ENCODE data around the gene LMF2. TPM values are rescaled to one million over a fixed set of nuclear protein-coding genes. Genes with fewer than 3 reads are reported as not detected.

Gene LMF2
- total and polyA plus RNA-seq, 2 of the 4 experiments (the other 2 are of a cell fraction), result 16.8 to 82.6 TPM

DNA sequence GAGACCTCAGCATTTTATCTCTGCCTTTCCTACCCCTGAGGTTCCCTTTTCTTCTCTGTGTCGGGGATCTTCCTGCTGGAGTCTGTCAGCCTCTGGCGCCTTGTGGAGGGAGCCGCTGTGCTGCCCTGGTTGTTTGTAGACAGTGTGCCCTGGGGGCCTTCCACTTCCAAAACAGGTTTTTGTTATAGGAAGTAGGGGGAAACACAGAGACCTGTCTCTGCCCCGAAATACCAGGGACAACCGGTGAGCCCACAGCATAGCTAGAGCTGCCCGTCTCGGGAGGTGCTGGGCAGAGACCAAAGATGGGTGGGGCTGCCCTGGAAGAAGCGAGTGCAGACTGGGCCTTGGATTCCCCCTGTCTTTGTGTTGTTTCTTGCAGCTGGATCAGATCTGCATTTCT is 8.6 kb upstream of the LMF2 start:
- H3K4me2 ChIP-seq (ENCODE audit: low read depth, low read length), result no peak overlapping the region
- H4K20me1 ChIP-seq (ENCODE audit: insufficient read depth, low read length), result peaks cover 4% of the 10 kb centered on the region
- H3K9ac ChIP-seq (ENCODE audit: low read depth, low read length), result no peak overlapping the region
- ChIA-PET POLR2A (ENCODE audit: unreplicated experiment) (interaction anchor here (0.6 to 0.7 kb wide), 2 partner anchors 14 to 19 kb away, joined by 3 read pairs; partner anchors contain the start of gene TYMP), CTCF (no interaction called here)
- TF ChIP-seq RFX5 (IDR thresholded peaks at IDR 0.05; ENCODE audit: low read depth, low read length) (no peak), MAFK (IDR thresholded peaks at IDR 0.05; ENCODE audit: low read depth, low read length) (no peak), SMC3 (IDR thresholded peaks at IDR 0.05; ENCODE audit: low read depth, low read length) (no peak), CHD1 (IDR thresholded peaks at IDR 0.05; ENCODE audit: low read depth, low read length) (no peak), BHLHE40 (IDR thresholded peaks at IDR 0.05; ENCODE audit: low read depth, low read length) (no peak), CEBPB (IDR thresholded peaks at IDR 0.05; ENCODE audit: low read depth, low read length) (no peak), FOS (IDR thresholded peaks at IDR 0.05; ENCODE audit: low read depth, low read length) (no peak), RCOR1 (IDR thresholded peaks at IDR 0.05; ENCODE audit: insufficient replicate concordance, low read length) (no peak), RAD21 (IDR thresholded peaks at IDR 0.05; ENCODE audit: low read length) (no peak)
- TF ChIP-seq, protein P1, sequence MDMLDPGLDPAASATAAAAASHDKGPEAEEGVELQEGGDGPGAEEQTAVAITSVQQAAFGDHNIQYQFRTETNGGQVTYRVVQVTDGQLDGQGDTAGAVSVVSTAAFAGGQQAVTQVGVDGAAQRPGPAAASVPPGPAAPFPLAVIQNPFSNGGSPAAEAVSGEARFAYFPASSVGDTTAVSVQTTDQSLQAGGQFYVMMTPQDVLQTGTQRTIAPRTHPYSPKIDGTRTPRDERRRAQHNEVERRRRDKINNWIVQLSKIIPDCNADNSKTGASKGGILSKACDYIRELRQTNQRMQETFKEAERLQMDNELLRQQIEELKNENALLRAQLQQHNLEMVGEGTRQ (IDR thresholded peaks at IDR 0.05; ENCODE audit: low read depth, low read length), result no peak
- H2AK5ac ChIP-seq (ENCODE audit: low read depth, low read length), result no peak overlapping the region
- in situ Hi-C loops (cut with MboI; ENCODE audit: low sequenced_read_pairs) (no loop called here), intact Hi-C loops (cut with micrococcal nuclease) (no loop called here), dilution Hi-C loops (cut with HindIII; ENCODE audit: low sequenced_read_pairs, unreplicated experiment) (no loop called here)
- no peak overlapping the region for H2AFZ ChIP-seq (replicated peaks; ENCODE audit: low read length, poor library complexity)
- no peaks in the 10 kb centered on the region for H3K4me1 ChIP-seq (ENCODE audit: control insufficient read depth, insufficient read depth, low read length)
- H2BK120ac ChIP-seq (ENCODE audit: low read depth, low read length), result no peak overlapping the region
- H3K36me3 ChIP-seq (ENCODE audit: control insufficient read depth, insufficient read depth, low read length), result peaks cover 26% of the 10 kb centered on the region
- H4K8ac ChIP-seq (ENCODE audit: low read depth in 2 of 2, low read length in 2 of 2), result no peak overlapping the region
- H3K23ac ChIP-seq (ENCODE audit: low read depth, low read length), result no peak overlapping the region
- no peak overlapping the region for H4K91ac ChIP-seq (ENCODE audit: insufficient read depth, low read depth, low read length)
- peaks cover 30 to 42% of the 10 kb centered on the region in 2 experiments for H3K79me1 ChIP-seq (ENCODE audit: low read depth in 1 of 2, low read length in 2 of 2)
- DNase-seq (no peak), ATAC-seq (ENCODE audit: low read depth) (no peak)
- no peak overlapping the region for H3K56ac ChIP-seq (ENCODE audit: extremely low read depth, insufficient read depth, low read length)
- no peak overlapping the region for H4K5ac ChIP-seq (ENCODE audit: low read depth, low read length)
- H3K4me3 ChIP-seq (ENCODE audit: insufficient read depth, low read depth, low read length), result no peak overlapping the region
- BruUV-seq (replicated peaks), result no TSS peak
- no peaks in the 10 kb centered on the region for H3K27me3 ChIP-seq (ENCODE audit: control insufficient read depth, insufficient read depth, low read length)
- H3K9me1 ChIP-seq (ENCODE audit: insufficient read depth, low read length), result peaks cover 4% of the 10 kb centered on the region; the same call in 1 of the 2 replicates
- no peaks in the 10 kb centered on the region for H3K9me3 ChIP-seq (ENCODE audit: control insufficient read depth, insufficient read depth, low read length)
- H2BK15ac ChIP-seq (ENCODE audit: low read depth, low read length), result no peak overlapping the region
- H3K18ac ChIP-seq (ENCODE audit: low read depth, low read length), result no peak overlapping the region
- H2BK20ac ChIP-seq (ENCODE audit: low read depth, low read length), result no peak overlapping the region
- no peak overlapping the region for H3K27ac ChIP-seq (ENCODE audit: insufficient read depth, low read length)
- no peak overlapping the region for H2AK9ac ChIP-seq (replicated peaks; ENCODE audit: low read depth, low read length, poor library complexity)
- H3K14ac ChIP-seq (replicated peaks; ENCODE audit: low read depth, low read length), result no peak overlapping the region
- no peak overlapping the region for H2BK5ac ChIP-seq (ENCODE audit: low read depth, low read length, poor library complexity, severe bottlenecking)
- 100% methylated on average over 5 of the region's 8 CpGs; no CpG with 5 or more reads in 1 of the 2 experiments for WGBS, 2 experiments (ENCODE audit: extremely low coverage in 2 of 2, insufficient read length in 1 of 2)
- no peak overlapping the region for H3K4ac ChIP-seq (ENCODE audit: low read depth, low read length)

Measured in IMR-90 (cell line).